Natural killer cell treated with Interleukin-12 subunit alpha and Interleukin-12 subunit beta and Interleukin-15 and Interleukin-18, amount 100 ng/mL, for 72 hours (primary cell): ENCODE measurements around the gene PPP1R12B. TPM values are rescaled to one million over a fixed set of nuclear protein-coding genes. Genes with fewer than 3 reads are reported as not detected.
A peak's percentile ranks its signal among the peaks of the same experiment; 100 is the strongest.
"Not testable (repeated sequence)": the region's sequence is repeated elsewhere in the genome, so short reads cannot be mapped to it uniquely, and the experiment has no call there.

ENCODE experiments used
- ATAC-seq, 2 donors: fragments of 150-1000 bp; cut with Tn5 transposase in 1 of 2; sonication (Bioruptor Pico), chemical (Tn5 transposase) in 1 of 2; 2 replicates each; pipeline ENCODE4 v1.10.0; 2021
- DNase-seq: peaks from one replicate; pipeline ENCODE4 v3.0.0; 2022; ENCODE audit warnings: low spot score
- H3K27ac Mint-ChIP-seq, 2 donors: 1 replicate in 1 of 2; 2 replicates in 1 of 2; pipeline ENCODE4 v1.8.0; 2022; ENCODE audit warnings: mixed read lengths in 2 of 2, mild to moderate bottlenecking in 1 of 2, moderate library complexity in 1 of 2
- H3K27me3 Mint-ChIP-seq, 2 donors: 1 replicate in 1 of 2; 2 replicates in 1 of 2; pipeline ENCODE4 v1.8.0; 2022; ENCODE audit warnings: mixed read lengths in 2 of 2
- H3K36me3 Mint-ChIP-seq: one replicate; pipeline ENCODE4 v1.8.0; 2022; ENCODE audit warnings: mixed read lengths
- H3K4me1 Mint-ChIP-seq, 2 donors: 1 replicate in 1 of 2; 2 replicates in 1 of 2; pipeline ENCODE4 v1.8.0; 2022; ENCODE audit warnings: low read depth in 2 of 2, mixed read lengths in 2 of 2, mild to moderate bottlenecking in 1 of 2
- H3K4me3 Mint-ChIP-seq: one replicate; pipeline ENCODE4 v1.8.0; 2022; ENCODE audit warnings: mixed read lengths
- H3K9me3 Mint-ChIP-seq: 2 replicates; pipeline ENCODE4 v1.8.0; 2022; ENCODE audit warnings: mixed read lengths
- total RNA-seq, 2 donors: library from RNA; stranded (reverse); gene quantifications; one replicate each; pipeline ENCODE4 v1.2.3, GENCODE V29; 2022

Gene PPP1R12B
- total RNA-seq, 2 donors from 2014 or later, result 27.1 to 51.8 TPM

DNA sequence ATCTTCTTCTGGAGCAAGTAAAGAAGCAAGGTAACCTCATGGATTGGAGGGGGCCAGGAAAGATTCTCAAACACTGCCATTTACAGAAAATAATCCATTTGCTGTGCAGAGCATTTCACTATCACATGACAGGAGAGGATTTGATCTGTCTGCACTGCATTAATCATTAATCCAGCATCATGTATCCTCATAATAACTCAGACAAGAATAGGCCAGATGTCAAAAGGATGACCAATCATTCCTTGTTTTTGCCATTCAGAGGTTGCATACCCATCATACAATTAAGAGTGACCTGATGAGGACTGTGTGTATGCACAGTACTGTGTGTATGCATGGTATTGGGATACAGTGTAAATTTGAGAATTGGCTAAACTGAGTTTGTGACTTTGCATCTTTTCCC is 74.2 kb downstream of the PPP1R12B start:
- not testable (repeated sequence) for H3K9me3 Mint-ChIP-seq, H3K27me3 Mint-ChIP-seq, DNase-seq, H3K4me1 Mint-ChIP-seq, H3K27ac Mint-ChIP-seq, ATAC-seq, H3K4me3 Mint-ChIP-seq, H3K36me3 Mint-ChIP-seq

DNA sequence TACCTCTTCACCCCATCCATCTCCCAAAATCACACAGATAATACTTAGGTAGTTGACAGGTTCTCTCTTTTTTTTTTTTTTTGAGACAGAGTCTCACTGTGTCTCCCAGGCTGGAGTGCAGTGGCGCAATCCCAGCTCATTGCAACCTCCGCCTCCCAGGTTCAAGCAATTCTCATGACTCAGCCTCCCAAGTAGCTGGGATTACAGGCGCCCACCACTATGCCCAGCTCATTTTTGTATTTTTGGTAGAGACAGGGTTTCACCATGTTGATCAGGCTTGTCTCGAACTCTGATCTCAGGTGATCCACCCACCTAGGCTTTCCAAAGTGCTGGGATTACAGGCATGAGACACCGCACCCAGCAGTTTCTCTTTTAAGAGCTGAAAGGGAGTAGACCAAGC is 75.8 kb downstream of the PPP1R12B start:
- ATAC-seq, H3K4me3 Mint-ChIP-seq, H3K4me1 Mint-ChIP-seq, H3K27ac Mint-ChIP-seq, H3K36me3 Mint-ChIP-seq, H3K9me3 Mint-ChIP-seq, DNase-seq, H3K27me3 Mint-ChIP-seq: not testable (repeated sequence)

DNA sequence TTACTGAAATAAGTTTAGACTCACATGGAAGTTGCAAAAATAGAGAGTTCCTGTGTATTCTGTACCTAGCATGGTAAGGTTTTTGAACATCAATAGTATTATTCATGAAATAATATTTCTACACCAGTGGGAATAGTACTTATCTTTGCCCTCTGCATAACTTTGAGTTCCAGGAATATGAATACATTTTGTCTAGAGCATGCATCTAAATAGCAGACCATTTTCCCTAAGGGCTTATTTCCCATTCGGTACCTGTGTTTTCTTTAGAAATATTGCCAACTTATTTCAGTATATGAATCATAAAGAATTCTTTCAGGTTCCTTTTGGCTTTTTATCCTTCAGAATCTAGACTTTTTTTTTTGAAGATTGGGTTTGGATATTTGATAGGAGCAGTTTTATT is 81.6 kb downstream of the PPP1R12B start:
- not testable (repeated sequence) for H3K27ac Mint-ChIP-seq, ATAC-seq, H3K4me1 Mint-ChIP-seq, H3K4me3 Mint-ChIP-seq, H3K27me3 Mint-ChIP-seq, H3K9me3 Mint-ChIP-seq, DNase-seq, H3K36me3 Mint-ChIP-seq

DNA sequence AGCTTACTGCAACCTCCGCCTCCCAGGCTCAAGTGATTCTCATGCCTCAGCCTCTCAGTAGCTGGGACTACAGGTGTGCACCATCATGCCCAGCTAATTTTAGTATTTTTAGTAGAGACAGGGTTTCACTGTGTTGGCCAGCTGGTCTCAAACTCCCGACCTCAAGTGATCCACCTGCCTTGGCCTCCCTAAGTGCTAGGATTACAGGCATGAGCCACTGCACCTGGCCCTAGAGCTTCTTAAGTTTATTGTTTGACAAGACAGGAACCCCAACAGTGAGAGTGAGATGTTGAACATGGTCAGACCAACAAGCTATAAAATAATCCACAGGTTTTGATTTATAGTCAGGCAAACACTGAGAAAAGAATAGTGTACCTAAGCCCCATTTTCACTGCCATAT is 83.8 kb downstream of the PPP1R12B start:
- DNase-seq, result not testable (repeated sequence)

DNA sequence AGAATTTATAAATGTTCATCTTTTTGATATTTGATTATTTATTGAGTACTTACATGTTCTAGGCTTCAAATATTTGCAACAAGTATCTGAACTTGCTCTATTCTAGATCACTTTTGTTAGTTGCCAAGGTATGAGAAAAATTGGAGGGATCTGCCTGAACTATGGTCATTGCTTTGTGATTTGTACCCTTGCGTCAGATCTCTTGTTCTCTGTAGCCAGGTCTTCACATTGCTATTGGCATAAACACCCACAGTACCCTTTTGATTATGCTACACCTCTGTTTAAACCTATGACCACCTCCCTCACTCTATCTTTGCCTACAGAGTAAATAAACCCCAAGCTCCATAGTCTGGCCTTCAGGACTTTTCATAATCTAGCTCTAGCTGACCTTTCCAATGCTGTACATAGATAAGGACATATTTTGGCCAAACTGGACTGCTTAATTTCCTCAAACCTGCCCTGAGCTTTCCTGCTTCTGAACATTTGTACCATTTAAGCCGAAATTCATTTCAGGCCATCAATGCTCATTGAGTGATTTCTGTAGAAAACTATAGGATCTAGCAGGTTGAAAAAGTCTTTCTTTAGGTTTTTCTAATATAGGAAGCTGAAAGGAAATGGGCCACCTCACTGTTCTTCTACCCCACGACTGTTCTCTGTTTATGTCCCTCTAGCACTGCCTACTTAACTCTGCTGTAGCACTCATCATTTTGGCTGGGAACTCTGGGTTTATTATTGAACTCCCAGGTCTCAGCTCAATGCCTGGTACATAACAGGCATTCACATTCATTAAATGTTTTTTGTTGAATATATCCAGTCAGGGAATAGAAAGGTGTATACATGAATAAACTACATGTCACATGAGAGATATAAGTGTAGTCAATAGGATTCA is 84.9 kb downstream of the PPP1R12B start:
- Mint-ChIP-seq H3K27ac (no peak overlapping the region), H3K36me3 (peaks cover 5% of the 10 kb centered on the region), H3K9me3 (no peaks in the 10 kb centered on the region), H3K27me3 (no peaks in the 10 kb centered on the region), H3K4me1 (no peaks in the 10 kb centered on the region), H3K4me3 (no peak overlapping the region)
- DNase-seq (no peak), ATAC-seq (no peak)

More for the DNA sequence above, 83.8 kb downstream of the PPP1R12B start:
- not testable (repeated sequence) for H3K27ac Mint-ChIP-seq, ATAC-seq, H3K36me3 Mint-ChIP-seq, H3K4me3 Mint-ChIP-seq, H3K27me3 Mint-ChIP-seq, H3K9me3 Mint-ChIP-seq, H3K4me1 Mint-ChIP-seq

DNA sequence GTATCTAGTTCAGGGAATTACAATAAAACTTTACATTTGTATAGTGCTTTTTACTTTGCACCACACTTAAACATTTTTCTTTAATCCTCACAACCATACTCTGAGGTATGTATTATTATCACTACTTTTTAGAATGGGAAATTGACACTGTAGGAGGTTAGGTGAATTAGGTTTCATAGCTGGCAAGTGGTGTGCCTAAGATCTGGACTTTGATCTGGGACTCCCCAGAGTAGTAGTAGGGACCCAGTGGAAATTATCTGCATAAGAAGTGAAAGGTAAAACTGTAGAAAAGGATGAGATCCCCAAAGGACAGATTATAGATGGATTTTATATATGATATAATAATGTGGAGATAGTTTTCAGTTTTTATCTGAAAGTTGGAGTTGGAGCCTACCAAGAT is 85.6 kb downstream of the PPP1R12B start:
- Mint-ChIP-seq H3K36me3 (peaks cover 5% of the 10 kb centered on the region), H3K4me1 (no peaks in the 10 kb centered on the region)

GRCh38 chr1:202438393-202439174 is 90.1 kb downstream of the PPP1R12B start:
- H3K36me3 Mint-ChIP-seq, result peaks cover 10% of the 10 kb centered on the region
- H3K9me3 Mint-ChIP-seq, result no peaks in the 10 kb centered on the region
- DNase-seq (no peak), ATAC-seq (peak in 1 of 2 donors; percentile 36)
- no peak overlapping the region for H3K4me3 Mint-ChIP-seq
- no peaks in the 10 kb centered on the region for H3K27me3 Mint-ChIP-seq
- peaks cover 4 to 7% of the 10 kb centered on the region in 2 donors for H3K4me1 Mint-ChIP-seq
- no peak overlapping the region for H3K27ac Mint-ChIP-seq

More for the DNA sequence above, 85.6 kb downstream of the PPP1R12B start:
- no peak for ATAC-seq
- no peaks in the 10 kb centered on the region for H3K9me3 Mint-ChIP-seq
- DNase-seq, result no peak
- no peak overlapping the region for H3K27ac Mint-ChIP-seq
- H3K4me3 Mint-ChIP-seq, result no peak overlapping the region
- no peaks in the 10 kb centered on the region for H3K27me3 Mint-ChIP-seq

DNA sequence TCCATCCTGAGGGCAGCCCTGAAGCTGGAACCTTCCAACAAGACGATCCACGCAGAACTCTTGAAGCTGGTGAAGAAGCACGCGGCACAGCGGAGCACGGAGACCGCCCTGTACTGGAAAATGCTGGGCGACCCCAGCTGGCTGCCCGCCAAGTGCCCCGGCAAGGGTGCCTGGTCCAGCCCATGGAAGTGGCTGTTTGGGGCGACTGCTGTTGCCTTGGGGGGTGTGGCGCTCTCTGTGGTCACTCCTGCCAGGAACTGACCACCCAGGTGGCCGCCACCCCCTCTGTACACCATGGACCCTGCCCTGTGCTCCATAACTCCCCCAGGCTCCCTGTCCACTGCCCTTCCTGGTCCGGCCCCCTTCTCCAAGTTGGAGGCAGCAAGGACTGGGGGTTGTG is 90.8 kb downstream of the PPP1R12B start:
- Mint-ChIP-seq H3K27me3 (no peaks in the 10 kb centered on the region), H3K4me3 (no peak overlapping the region), H3K27ac (no peak overlapping the region), H3K9me3 (no peaks in the 10 kb centered on the region), H3K4me1 (peaks cover 4 to 7% of the 10 kb centered on the region in 2 donors), H3K36me3 (peaks cover 10% of the 10 kb centered on the region)
- DNase-seq, result no peak
- peak in 1 of 2 donors; percentile 48 for ATAC-seq

GRCh38 chr1:202448140-202448539 is 99.6 kb downstream of the PPP1R12B start:
- not testable (repeated sequence) for H3K4me3 Mint-ChIP-seq, ATAC-seq

DNA sequence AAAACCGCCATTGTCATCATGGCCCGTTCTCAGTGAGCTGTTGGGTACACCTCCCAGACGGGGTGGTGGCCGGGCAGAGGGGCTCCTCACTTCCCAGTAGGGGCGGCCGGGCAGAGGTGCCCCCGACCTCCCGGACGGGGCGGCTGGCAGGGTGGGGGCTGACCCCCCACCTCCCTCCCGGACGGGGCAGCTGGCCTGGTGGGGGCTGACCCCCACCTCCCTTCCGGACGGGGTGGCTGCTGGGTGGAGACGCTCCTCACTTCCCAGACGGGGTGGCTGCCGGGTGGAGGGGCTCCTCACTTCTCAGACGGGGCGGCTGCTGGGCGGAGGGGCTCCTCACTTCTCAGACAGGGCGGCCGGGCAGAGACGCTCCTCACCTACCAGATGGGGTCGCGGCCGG is 103.1 kb downstream of the PPP1R12B start:
- H3K36me3 Mint-ChIP-seq, result peaks cover 17% of the 10 kb centered on the region
- not testable (repeated sequence) for H3K27me3 Mint-ChIP-seq, H3K4me1 Mint-ChIP-seq, H3K4me3 Mint-ChIP-seq, ATAC-seq, H3K9me3 Mint-ChIP-seq, H3K27ac Mint-ChIP-seq, DNase-seq

More at GRCh38 chr1:202448140-202448539, 99.6 kb downstream of the PPP1R12B start:
- DNase-seq, H3K9me3 Mint-ChIP-seq, H3K27ac Mint-ChIP-seq, H3K27me3 Mint-ChIP-seq, H3K4me1 Mint-ChIP-seq: not testable (repeated sequence)
- peaks cover 17% of the 10 kb centered on the region for H3K36me3 Mint-ChIP-seq

- no peak for DNase-seq
- no peak overlapping the region for H3K4me3 Mint-ChIP-seq
- no peak overlapping the region for H3K27ac Mint-ChIP-seq
- peaks cover 17% of the 10 kb centered on the region for H3K36me3 Mint-ChIP-seq
- no peak for ATAC-seq
- H3K4me1 Mint-ChIP-seq, result peaks cover 7 to 8% of the 10 kb centered on the region in 2 donors
- no peaks in the 10 kb centered on the region for H3K9me3 Mint-ChIP-seq
- H3K27me3 Mint-ChIP-seq, result no peaks in the 10 kb centered on the region
Measured at GRCh38 chr1:202452508-202452907, 104.0 kb downstream of the PPP1R12B start.

GRCh38 chr1:202456372-202457169 is 108.1 kb downstream of the PPP1R12B start:
- not testable (repeated sequence) for DNase-seq, H3K4me1 Mint-ChIP-seq, H3K4me3 Mint-ChIP-seq, H3K9me3 Mint-ChIP-seq, H3K36me3 Mint-ChIP-seq, ATAC-seq, H3K27ac Mint-ChIP-seq, H3K27me3 Mint-ChIP-seq

GRCh38 chr1:202458651-202459050 is 110.2 kb downstream of the PPP1R12B start:
- not testable (repeated sequence) for H3K9me3 Mint-ChIP-seq, ATAC-seq, H3K4me1 Mint-ChIP-seq, H3K27me3 Mint-ChIP-seq, H3K36me3 Mint-ChIP-seq, H3K27ac Mint-ChIP-seq, H3K4me3 Mint-ChIP-seq, DNase-seq
